ENCODE measurements around the gene SF3A2. TPM values are rescaled to one million over a fixed set of nuclear protein-coding genes. Genes with fewer than 3 reads are reported as not detected.

SF3A2 gene
- total and polyA plus RNA-seq, 2 experiments from 2014 or later = 67.7 to 128 TPM

GRCh38 chr19:2216361-2217225, 20.0 kb upstream of the SF3A2 start:
- Mint-ChIP-seq H3K27me3 (ENCODE audit: insufficient read depth, low read depth, poor library complexity) (peaks cover 10% of the 10 kb centered on the region), H3K4me1 (peaks cover 2% of the 10 kb centered on the region; the same call in 2 of the 3 replicates), H3K27ac (no peak overlapping the region; the same call in 1 of the 2 replicates), H3K9me3 (no peaks in the 10 kb centered on the region; the same call in 2 of the 3 replicates), H3K36me3 (ENCODE audit: low read depth) (peaks cover 47% of the 10 kb centered on the region), H3K4me3 (no peak overlapping the region)
- ATAC-seq = no peak
- Histone ChIP-seq H3K4me1 (ENCODE audit: insufficient read depth) (no peaks in the 10 kb centered on the region), H3F3A (replicated peaks; ENCODE audit: low read depth) (0 out of 2 replicates have a peak, but pooled peaks cover 6% of the 10 kb centered on the region), H3K9me2 (ENCODE audit: insufficient read depth) (no peaks in the 10 kb centered on the region), H3K79me2 (replicated peaks; ENCODE audit: insufficient read depth) (no peaks in the 10 kb centered on the region), H3K4me2 (no peak overlapping the region), H4K20me1 (replicated peaks; ENCODE audit: insufficient read depth) (0 out of 2 replicates have a peak, but pooled peaks cover 4% of the 10 kb centered on the region), H3K27ac (ENCODE audit: low read depth) (peak overlapping the region; percentile 19; the same call in 1 of the 2 replicates), H2AFZ (no peak overlapping the region), H3K4me3 (no peak overlapping the region), H3K36me3 (ENCODE audit: insufficient read depth) (peaks cover 12% of the 10 kb centered on the region; the same call in 1 of the 2 replicates), H3K27me3 (ENCODE audit: insufficient read depth) (no peaks in the 10 kb centered on the region)
- no peak for DNase-seq (ENCODE audit: low spot score)
- TF ChIP-seq CREB1 (CRISPR knock-in tag; IDR thresholded peaks at IDR 0.05; ENCODE audit: low read depth) (no peak), ZNF114 (CRISPR knock-in tag; IDR thresholded peaks at IDR 0.05) (no peak), JUNB (IDR thresholded peaks at IDR 0.05; ENCODE audit: unreplicated experiment) (no peak), EZH2 (IDR thresholded peaks at IDR 0.05; ENCODE audit: low read depth, unreplicated experiment) (no peak), EZH2phosphoT487 (IDR thresholded peaks at IDR 0.05; ENCODE audit: unreplicated experiment) (no peak), POLR2AphosphoS5 (IDR thresholded peaks at IDR 0.05; ENCODE audit: low read depth) (no peak), NANOG (IDR thresholded peaks at IDR 0.05; ENCODE audit: borderline replicate concordance) (no peak), STAT1 (IDR thresholded peaks at IDR 0.05; ENCODE audit: unreplicated experiment) (no peak), REST (IDR thresholded peaks at IDR 0.05; ENCODE audit: unreplicated experiment) (no peak), ZNF462 (CRISPR knock-in tag; IDR thresholded peaks at IDR 0.05) (no peak), ZNF331 (CRISPR knock-in tag; IDR thresholded peaks at IDR 0.05; ENCODE audit: low read depth) (no peak), CTCF (conservative IDR thresholded peaks at IDR 0.05; ENCODE audit: low read depth in 2 of 2) (no peak), ETS1 (IDR thresholded peaks at IDR 0.05) (no peak)

All from GM23338 (cell line).